K562 (cell line): ENCODE measurements around the gene ZNF599. TPM values are rescaled to one million over a fixed set of nuclear protein-coding genes. Genes with fewer than 3 reads are reported as not detected.

Experiments
- ATF3 ChIP-seq, 2 experiments: fragments of 450-650 bp in 1 of 2; sonication (generic) in 1 of 2; formaldehyde crosslinking in 1 of 2; IDR thresholded peaks in 1 of 2; conservative IDR thresholded peaks in 1 of 2; 2 replicates each; pipeline versions ENCODE4 v1.6.1 to v1.8.1; 2016 to 2023; ENCODE audit warnings: mild to moderate bottlenecking in 2 of 2, moderate library complexity in 2 of 2, inconsistent platforms in 1 of 2, missing genetic modification reagents in 1 of 2
- BACH1 ChIP-seq: fragments of 200-800 bp; sonication (Bioruptor generic); IDR thresholded peaks from 2 replicates; pipeline ENCODE4 v1.6.1; 2016; ENCODE audit warnings: missing genetic modification characterization, missing compliant biosample characterization
- BRD9 ChIP-seq: fragments of 450-650 bp; IDR thresholded peaks from 2 replicates; pipeline ENCODE4 v1.6.1; 2018; ENCODE audit warnings: low read depth; ENCODE audit not compliant: partially characterized antibody
- CEBPG ChIP-seq, 3 experiments: fragments of 200-800 bp in 1 of 3; sonication (Bioruptor generic) in 1 of 3; sonication (generic) in 1 of 3; formaldehyde crosslinking in 1 of 3; IDR thresholded peaks in 2 of 3; conservative IDR thresholded peaks in 1 of 3; 2 replicates each; pipeline versions ENCODE4 v1.6.1 to v1.8.0; 2016 to 2022; ENCODE audit warnings: missing compliant biosample characterization in 2 of 3, missing genetic modification characterization in 2 of 3, mild to moderate bottlenecking in 1 of 3, missing genetic modification reagents in 1 of 3
- CEBPZ ChIP-seq: fragments of 150-350 bp; IDR thresholded peaks from 2 replicates; pipeline ENCODE4 v1.6.1; 2014; ENCODE audit warnings: low read depth, mild to moderate bottlenecking, low read length, borderline replicate concordance
- EP300 ChIP-seq: IDR thresholded peaks from 2 replicates; pipeline ENCODE4 v1.6.1; 2012; ENCODE audit warnings: low read length, improper control_type of control experiment
- HMG20B ChIP-seq: fragments of 250-450 bp; sonication (Bioruptor Pico); IDR thresholded peaks from 2 replicates; pipeline ENCODE4 v1.5.0; 2021; ENCODE audit warnings: mild to moderate bottlenecking
- KDM5B ChIP-seq: fragments of 200-600 bp; sonication (generic); IDR thresholded peaks from 2 replicates; pipeline ENCODE4 v1.6.1; 2012; ENCODE audit warnings: low read depth, mild to moderate bottlenecking, moderate library complexity, low read length, control low read depth, inconsistent platforms; ENCODE audit not compliant: insufficient replicate concordance
- POLR2AphosphoS5 ChIP-seq: IDR thresholded peaks from 2 replicates; pipeline ENCODE4 v1.6.1; 2011; ENCODE audit warnings: mild to moderate bottlenecking, low read depth, low read length, moderate library complexity; ENCODE audit not compliant: control insufficient read depth, insufficient read depth
- PRMT5 ChIP-seq: sonication (generic); formaldehyde crosslinking; IDR thresholded peaks from 2 replicates; pipeline ENCODE4 v1.5.0; 2020; ENCODE audit warnings: missing genetic modification reagents
- RNF2 ChIP-seq: sonication (generic); IDR thresholded peaks from 2 replicates; pipeline ENCODE4 v1.6.1; 2016
- STAG1 ChIP-seq: sonication (generic); formaldehyde crosslinking; IDR thresholded peaks from 2 replicates; pipeline ENCODE4 v1.5.0; 2020; ENCODE audit warnings: missing genetic modification reagents, borderline replicate concordance
- TEAD4 ChIP-seq, 2 experiments: sonication (generic) in 1 of 2; formaldehyde crosslinking in 1 of 2; IDR thresholded peaks; 2 replicates each; pipeline versions ENCODE4 v1.6.1 to v1.8.0; 2012 to 2022; ENCODE audit warnings: borderline replicate concordance in 1 of 2, inconsistent platforms in 1 of 2, low read length in 1 of 2, mild to moderate bottlenecking in 1 of 2, missing genetic modification reagents in 1 of 2
- ZFP30 ChIP-seq: fragments of 250-450 bp; sonication (Bioruptor Pico); IDR thresholded peaks from 2 replicates; pipeline ENCODE4 v1.8.0; 2022; ENCODE audit warnings: moderate library complexity, mild to moderate bottlenecking, inconsistent platforms, borderline replicate concordance
- ZNF77 ChIP-seq: fragments of 250-450 bp; sonication (Bioruptor Pico); IDR thresholded peaks from 2 replicates; pipeline ENCODE4 v1.5.0; 2020
- ZNF830 ChIP-seq: fragments of 250-450 bp; sonication (Bioruptor Pico); IDR thresholded peaks from 2 replicates; pipeline ENCODE4 v1.5.0; 2021; ENCODE audit warnings: mild to moderate bottlenecking
- polyA plus RNA-seq, 8 experiments: library from polyadenylated mRNA; depleted of rRNA in 4 of 8; stranded (reverse) in 5 of 8; unstranded in 3 of 8; fragments of >200 nt; fragmentation: Nextera tagmentation in 2 of 8; fragmentation: Illumina TruSeq in 1 of 8; extraction: Ambion mirVana in 2 of 8; extraction: Trizol in 1 of 8; gene quantifications; 2 replicates each; pipeline versions ENCODE4 v1.2.1 to v1.2.3, GENCODE V29; 2011 to 2014; ENCODE audit warnings: inconsistent platforms in 1 of 8, missing spikeins in 1 of 8
- total RNA-seq, 7 experiments: library from RNA; depleted of rRNA in 6 of 7; stranded (reverse); fragments of >200 nt in 6 of 7; fragmentation: Illumina TruSeq in 2 of 7; extraction: Trizol in 2 of 7; gene quantifications; 2 replicates each; pipeline versions ENCODE4 v1.2.1 to v1.2.3, GENCODE V29; 2011 to 2021; ENCODE audit warnings: low replicate concordance in 1 of 7
- TF ChIP-seq, protein P1 (sequence below): fragments of 450-650 bp; IDR thresholded peaks from 2 replicates; pipeline ENCODE4 v1.6.1; 2016; ENCODE audit warnings: mild to moderate bottlenecking

The ZNF599 gene
- total and polyA plus RNA-seq, 9 of the 15 experiments (the other 6 are each of a cell fraction or from before 2014, with no cell fraction given) = 0.71 to 6.7 (median 2.8) TPM

- peak; percentile 74 for TF ChIP-seq RNF2
- TF ChIP-seq ZFP30 (CRISPR knock-in tag) = no peak
- no peak for TF ChIP-seq ZNF77
- peak; percentile 35 for TF ChIP-seq BRD9
- TF ChIP-seq KDM5B = peak; percentile 88
- TF ChIP-seq CEBPZ = no peak
- TF ChIP-seq HMG20B (CRISPR knock-in tag) = no peak
- TF ChIP-seq POLR2AphosphoS5 = peak; percentile 71
- TF ChIP-seq ATF3 (IDR thresholded peaks at IDR 0.05) = no peak
- TF ChIP-seq ATF3 (CRISPR knock-in tag; conservative IDR thresholded peaks at IDR 0.05) = peak; percentile 18; the same call in 1 of the 2 replicates
- no peak for TF ChIP-seq EP300
- TF ChIP-seq PRMT5 (CRISPR knock-in tag) = no peak
- no peak for TF ChIP-seq BACH1 (tag)
- TF ChIP-seq STAG1 = no peak
- peak; percentile 78 for TF ChIP-seq TEAD4 (IDR thresholded peaks at IDR 0.05; ENCODE audit: low read length)
- peak; percentile 76; the same call in 1 of the 2 replicates for TF ChIP-seq TEAD4 (CRISPR knock-in tag; IDR thresholded peaks at IDR 0.05; ENCODE audit: borderline replicate concordance)
- TF ChIP-seq, protein P1, sequence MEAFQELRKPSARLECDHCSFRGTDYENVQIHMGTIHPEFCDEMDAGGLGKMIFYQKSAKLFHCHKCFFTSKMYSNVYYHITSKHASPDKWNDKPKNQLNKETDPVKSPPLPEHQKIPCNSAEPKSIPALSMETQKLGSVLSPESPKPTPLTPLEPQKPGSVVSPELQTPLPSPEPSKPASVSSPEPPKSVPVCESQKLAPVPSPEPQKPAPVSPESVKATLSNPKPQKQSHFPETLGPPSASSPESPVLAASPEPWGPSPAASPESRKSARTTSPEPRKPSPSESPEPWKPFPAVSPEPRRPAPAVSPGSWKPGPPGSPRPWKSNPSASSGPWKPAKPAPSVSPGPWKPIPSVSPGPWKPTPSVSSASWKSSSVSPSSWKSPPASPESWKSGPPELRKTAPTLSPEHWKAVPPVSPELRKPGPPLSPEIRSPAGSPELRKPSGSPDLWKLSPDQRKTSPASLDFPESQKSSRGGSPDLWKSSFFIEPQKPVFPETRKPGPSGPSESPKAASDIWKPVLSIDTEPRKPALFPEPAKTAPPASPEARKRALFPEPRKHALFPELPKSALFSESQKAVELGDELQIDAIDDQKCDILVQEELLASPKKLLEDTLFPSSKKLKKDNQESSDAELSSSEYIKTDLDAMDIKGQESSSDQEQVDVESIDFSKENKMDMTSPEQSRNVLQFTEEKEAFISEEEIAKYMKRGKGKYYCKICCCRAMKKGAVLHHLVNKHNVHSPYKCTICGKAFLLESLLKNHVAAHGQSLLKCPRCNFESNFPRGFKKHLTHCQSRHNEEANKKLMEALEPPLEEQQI = no peak; the same call in 1 of the 2 replicates
- no peak for TF ChIP-seq ZNF830 (CRISPR knock-in tag)
- no peak for TF ChIP-seq CEBPG (CRISPR knock-in tag; IDR thresholded peaks at IDR 0.05)
- TF ChIP-seq CEBPG (tag; conservative IDR thresholded peaks at IDR 0.05 in 1 of 2, IDR thresholded peaks at IDR 0.05 in 1 of 2) = no peak
Measured at GRCh38 chr19:34733746-34734536, 39.1 kb downstream of the ZNF599 start, which contains the start of gene ZNF181 (continued).
